Suprapubic skin (tissue), 3 donors: ENCODE results near the gene NINJ1.

Experiments
- EP300 ChIP-seq: sonication (generic); formaldehyde crosslinking; IDR thresholded peaks from one replicate; pipeline ENCODE4 v1.6.1; 2017; ENCODE audit warnings: antibody characterized with exemption
- TF ChIP-seq, protein P1 (sequence below), 2 donors: fragments of 200-600 bp in 1 of 2; fragments of 450-650 bp in 1 of 2; sonication (generic) in 1 of 2; IDR thresholded peaks; one replicate each; pipeline ENCODE4 v1.5.1; 2016 to 2019; ENCODE audit warnings: antibody characterized with exemption in 2 of 2, mild to moderate bottlenecking in 1 of 2, moderate library complexity in 1 of 2

DNA sequence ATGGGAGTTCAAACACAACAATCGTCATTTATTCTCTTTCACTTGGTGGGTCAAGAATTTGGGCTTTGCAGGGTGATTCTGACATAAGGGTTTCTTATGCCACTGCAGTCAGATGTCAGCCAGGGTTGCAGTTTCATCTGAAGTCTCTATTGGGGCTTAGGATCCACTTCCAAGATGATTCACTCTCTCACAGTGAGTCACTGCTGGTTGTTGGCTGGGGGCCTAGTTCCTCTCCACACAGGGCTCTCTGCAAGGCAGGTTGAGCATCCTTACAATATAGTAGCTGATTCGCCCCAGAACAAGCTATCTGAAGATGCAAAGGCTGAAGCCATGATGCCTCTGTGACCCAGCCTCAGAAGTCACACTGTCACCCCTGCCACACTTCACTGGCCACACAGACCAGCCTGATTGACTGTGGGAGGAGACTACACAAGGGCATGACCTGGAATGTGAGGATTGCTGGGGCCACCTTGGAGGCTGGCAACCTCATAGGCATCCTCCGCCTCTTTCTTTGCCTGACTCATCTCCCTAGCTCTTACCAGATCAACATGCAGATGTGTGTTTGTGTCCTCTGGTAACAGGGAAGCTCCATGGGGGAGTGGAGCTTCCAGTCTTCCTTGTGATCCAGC, 42.5 kb downstream of the NINJ1 start:
- TF ChIP-seq, protein P1, sequence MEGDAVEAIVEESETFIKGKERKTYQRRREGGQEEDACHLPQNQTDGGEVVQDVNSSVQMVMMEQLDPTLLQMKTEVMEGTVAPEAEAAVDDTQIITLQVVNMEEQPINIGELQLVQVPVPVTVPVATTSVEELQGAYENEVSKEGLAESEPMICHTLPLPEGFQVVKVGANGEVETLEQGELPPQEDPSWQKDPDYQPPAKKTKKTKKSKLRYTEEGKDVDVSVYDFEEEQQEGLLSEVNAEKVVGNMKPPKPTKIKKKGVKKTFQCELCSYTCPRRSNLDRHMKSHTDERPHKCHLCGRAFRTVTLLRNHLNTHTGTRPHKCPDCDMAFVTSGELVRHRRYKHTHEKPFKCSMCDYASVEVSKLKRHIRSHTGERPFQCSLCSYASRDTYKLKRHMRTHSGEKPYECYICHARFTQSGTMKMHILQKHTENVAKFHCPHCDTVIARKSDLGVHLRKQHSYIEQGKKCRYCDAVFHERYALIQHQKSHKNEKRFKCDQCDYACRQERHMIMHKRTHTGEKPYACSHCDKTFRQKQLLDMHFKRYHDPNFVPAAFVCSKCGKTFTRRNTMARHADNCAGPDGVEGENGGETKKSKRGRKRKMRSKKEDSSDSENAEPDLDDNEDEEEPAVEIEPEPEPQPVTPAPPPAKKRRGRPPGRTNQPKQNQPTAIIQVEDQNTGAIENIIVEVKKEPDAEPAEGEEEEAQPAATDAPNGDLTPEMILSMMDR (IDR thresholded peaks at IDR 0.05): no peak
- TF ChIP-seq EP300: no peak
